Kidney (tissue), 14 donors: ENCODE results near the gene CCDC8. TPM values are rescaled to one million over a fixed set of nuclear protein-coding genes. Genes with fewer than 3 reads are reported as not detected.
"Not testable (repeated sequence)": the region's sequence is repeated elsewhere in the genome, so short reads cannot be mapped to it uniquely, and the experiment has no call there.

Experiments
- DNase-seq, 5 donors: peaks; one replicate each; pipeline ENCODE4 v3.0.0-alpha.2; 2013 to 2020
- FAIRE-seq: peaks from 2 replicates; lab custom pipeline; 2012; peaks lifted over from hg19 to GRCh38; lab: Jason Lieb, UNC
- H3K27ac ChIP-seq, 2 donors: one replicate each; pipeline ENCODE4 v1.7.0; 2013; ENCODE audit warnings: low read depth in 2 of 2, low read length in 2 of 2, inconsistent platforms in 1 of 2
- H3K27me3 ChIP-seq: one replicate; pipeline ENCODE4 v1.7.1; 2013; ENCODE audit warnings: low read length, inconsistent platforms; ENCODE audit not compliant: control insufficient read depth, insufficient read depth
- H3K36me3 ChIP-seq, 3 donors: one replicate each; pipeline versions ENCODE4 v1.7.0 to v1.7.1; 2013; ENCODE audit warnings: low read length in 3 of 3, control low read depth in 1 of 3, inconsistent platforms in 1 of 3; ENCODE audit not compliant: insufficient read depth in 3 of 3, control insufficient read depth in 2 of 3
- H3K4me1 ChIP-seq, 3 donors: one replicate each; pipeline versions ENCODE4 v1.7.0 to v1.7.1; 2013; ENCODE audit warnings: low read length in 3 of 3, inconsistent platforms in 1 of 3, low read depth in 1 of 3; ENCODE audit not compliant: control insufficient read depth in 2 of 3, insufficient read depth in 2 of 3
- H3K4me3 ChIP-seq, 3 donors: one replicate each; pipeline versions ENCODE4 v1.7.0 to v1.8.1; 2013; ENCODE audit warnings: low read length in 3 of 3, control low read depth in 1 of 3, inconsistent platforms in 1 of 3
- H3K9ac ChIP-seq, 3 donors: one replicate each; pipeline versions ENCODE4 v1.7.0 to v1.7.1; 2013; ENCODE audit warnings: low read length in 3 of 3, control low read depth in 1 of 3, inconsistent platforms in 1 of 3
- H3K9me3 ChIP-seq, 3 donors: one replicate each; pipeline versions ENCODE4 v1.7.0 to v1.7.1; 2013; ENCODE audit warnings: low read length in 3 of 3, control low read depth in 1 of 3, inconsistent platforms in 1 of 3; ENCODE audit not compliant: control insufficient read depth in 2 of 3, insufficient read depth in 1 of 3
- intact Hi-C: fragments of 100-400 bp; cut with DNase I; formaldehyde crosslinking; loops from one replicate; pipeline ENCODE4 v1.11.1; 2022
- polyA plus RNA-seq: library from polyadenylated mRNA; stranded (reverse); fragments of 350-450 nt; fragmentation: Illumina TruSeq; extraction: RNeasy Lipid Tissue Mini Kit (QIAGEN cat#74804); gene quantifications from one replicate; pipeline ENCODE4 v1.2.3, GENCODE V29; 2014; ENCODE audit warnings: low read depth, low replicate concordance; ENCODE audit not compliant: insufficient read depth
- total RNA-seq: library from RNA; stranded (reverse); fragmentation: NEBNext Ultra II Directional; extraction: Animal tissue kit (Norgen Biotek cat#: 25700); gene quantifications from one replicate; pipeline ENCODE4 v1.2.1, GENCODE V29; 2021
- TF ChIP-seq, protein P1 (sequence below): IDR thresholded peaks from 3 replicates; pipeline ENCODE4 v1.5.1; 2012; ENCODE audit warnings: mild to moderate bottlenecking, moderate library complexity, borderline replicate concordance; ENCODE audit not compliant: insufficient read depth; ENCODE audit errors: extremely low read depth
- donor health status: control.
- donor health status: control.
- donor health status: control.
- donor health status: control.
- donor health status: control.
- donor health status: DM: yes; HTN: yes; CAD: no.
- donor health status: Normal renal cell carcinoma (clear cell type).

Gene CCDC8
- total and polyA plus RNA-seq, 2 donors from 2014 or later, result 18.9 to 21.0 TPM

- H3K27me3 ChIP-seq, H3K27ac ChIP-seq, H3K36me3 ChIP-seq, FAIRE-seq, H3K9me3 ChIP-seq, H3K9ac ChIP-seq, H3K4me3 ChIP-seq, intact Hi-C loops: not testable (repeated sequence)
- peaks cover 0 to 11% (median 5%) of the 10 kb centered on the region in 3 donors for H3K4me1 ChIP-seq
- DNase-seq, result peak in 1 of 5 donors; percentile 40
Measured at GRCh38 chr19:46414899-46415298, 1.5 kb upstream of the CCDC8 start.

DNA sequence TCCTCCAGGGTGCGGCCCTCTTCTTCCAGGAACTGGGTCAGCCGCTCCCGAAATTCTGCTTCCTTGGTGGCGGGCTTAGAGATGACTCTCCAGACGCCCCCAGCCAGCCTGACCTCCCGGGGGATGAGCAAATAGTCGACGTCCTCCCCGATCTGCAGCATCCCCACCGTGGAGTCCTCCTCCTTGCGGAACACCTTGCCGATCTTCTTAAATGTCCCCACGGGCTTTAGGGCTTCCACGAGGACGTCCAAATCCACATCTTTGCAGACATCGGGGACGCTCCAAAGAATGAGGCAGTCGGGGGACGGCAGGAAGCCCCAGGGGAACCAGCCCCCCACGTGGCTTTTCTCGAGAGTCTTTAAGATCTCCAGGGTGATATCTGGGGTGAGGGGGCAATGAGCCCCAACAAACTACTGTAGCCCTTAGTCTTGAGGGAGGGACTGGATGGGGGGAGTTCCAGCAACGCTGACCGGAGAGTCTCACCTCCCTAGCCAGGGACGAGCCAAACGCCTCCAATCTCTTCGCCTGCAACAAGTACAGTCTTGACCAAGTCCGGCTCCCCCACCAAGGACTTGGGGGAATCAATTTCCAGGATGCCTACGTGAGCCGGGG is 608 bp downstream of the CCDC8 start:
- peak overlapping the region; percentile 82 to 84 for H3K27ac ChIP-seq
- TF ChIP-seq, protein P1, sequence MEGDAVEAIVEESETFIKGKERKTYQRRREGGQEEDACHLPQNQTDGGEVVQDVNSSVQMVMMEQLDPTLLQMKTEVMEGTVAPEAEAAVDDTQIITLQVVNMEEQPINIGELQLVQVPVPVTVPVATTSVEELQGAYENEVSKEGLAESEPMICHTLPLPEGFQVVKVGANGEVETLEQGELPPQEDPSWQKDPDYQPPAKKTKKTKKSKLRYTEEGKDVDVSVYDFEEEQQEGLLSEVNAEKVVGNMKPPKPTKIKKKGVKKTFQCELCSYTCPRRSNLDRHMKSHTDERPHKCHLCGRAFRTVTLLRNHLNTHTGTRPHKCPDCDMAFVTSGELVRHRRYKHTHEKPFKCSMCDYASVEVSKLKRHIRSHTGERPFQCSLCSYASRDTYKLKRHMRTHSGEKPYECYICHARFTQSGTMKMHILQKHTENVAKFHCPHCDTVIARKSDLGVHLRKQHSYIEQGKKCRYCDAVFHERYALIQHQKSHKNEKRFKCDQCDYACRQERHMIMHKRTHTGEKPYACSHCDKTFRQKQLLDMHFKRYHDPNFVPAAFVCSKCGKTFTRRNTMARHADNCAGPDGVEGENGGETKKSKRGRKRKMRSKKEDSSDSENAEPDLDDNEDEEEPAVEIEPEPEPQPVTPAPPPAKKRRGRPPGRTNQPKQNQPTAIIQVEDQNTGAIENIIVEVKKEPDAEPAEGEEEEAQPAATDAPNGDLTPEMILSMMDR, result no peak
- no peaks in the 10 kb centered on the region for H3K9me3 ChIP-seq
- peak in 2 of 5 donors; percentile 48 to 69 for DNase-seq
- intact Hi-C loops, result no loop called here
- no peaks in the 10 kb centered on the region for H3K36me3 ChIP-seq
- H3K27me3 ChIP-seq, result no peaks in the 10 kb centered on the region
- peak overlapping the region; percentile 72 to 82 (median 82) for H3K4me3 ChIP-seq
- H3K9ac ChIP-seq, result peak overlapping the region; percentile 73 to 84 (median 78)
- H3K4me1 ChIP-seq, result peaks cover 0 to 18% (median 5%) of the 10 kb centered on the region in 3 donors
- FAIRE-seq, result no peak

DNA sequence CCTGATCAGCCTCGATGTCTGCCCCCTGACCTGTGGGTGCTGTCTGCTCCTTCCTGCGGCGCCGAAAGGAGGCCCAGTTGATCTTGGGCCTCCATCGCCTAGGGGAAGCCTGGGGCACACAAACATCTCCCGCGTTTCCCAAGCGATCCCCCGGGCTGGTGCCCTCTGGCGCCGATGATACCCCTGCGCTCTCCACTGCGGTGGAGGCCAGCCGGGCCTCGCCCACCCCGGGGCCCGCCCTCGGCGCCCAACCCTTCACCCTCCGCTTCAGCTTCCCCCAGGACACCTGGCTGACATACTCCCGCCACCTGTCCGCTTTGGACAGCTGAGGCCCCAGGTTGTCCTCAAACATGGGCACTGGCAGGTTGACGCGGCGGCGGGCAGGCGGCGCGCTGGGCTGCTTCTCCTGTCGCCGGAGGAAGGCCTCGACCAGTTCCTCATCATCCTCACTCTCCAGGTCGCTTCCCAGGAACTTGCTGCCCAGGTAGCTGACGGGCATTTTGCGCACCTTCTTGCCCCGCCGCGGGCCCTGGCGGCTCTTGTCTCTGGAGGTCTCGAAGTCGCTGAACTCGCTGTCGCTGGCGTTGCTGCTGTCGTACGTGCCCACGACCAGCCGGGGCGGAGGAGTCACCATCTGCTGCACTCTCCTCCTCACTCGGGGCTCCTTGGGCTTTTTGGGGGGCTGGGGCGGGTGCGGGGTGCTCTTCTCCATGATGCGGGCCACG is 1.3 kb downstream of the CCDC8 start:
- FAIRE-seq (no peak), DNase-seq (peak in 2 of 5 donors; percentile 72 to 74)
- no peaks in the 10 kb centered on the region for H3K27me3 ChIP-seq
- H3K9me3 ChIP-seq, result no peaks in the 10 kb centered on the region
- H3K4me3 ChIP-seq, result peak overlapping the region; percentile 72 to 82 (median 82)
- H3K27ac ChIP-seq, result no peak overlapping the region
- intact Hi-C loops, result no loop called here
- H3K9ac ChIP-seq, result peak overlapping the region in 2 of 3 donors; percentile 39 to 78
- TF ChIP-seq, protein P1, result no peak
- no peaks in the 10 kb centered on the region for H3K36me3 ChIP-seq
- peaks cover 0 to 18% (median 5%) of the 10 kb centered on the region in 3 donors for H3K4me1 ChIP-seq
